Measurements from ENCODE around the gene C14orf180. TPM values are rescaled to one million over a fixed set of nuclear protein-coding genes. Genes with fewer than 3 reads are reported as not detected.

Gene C14orf180
- total RNA-seq, 1 experiment from 2014 or later, result not detected

DNA sequence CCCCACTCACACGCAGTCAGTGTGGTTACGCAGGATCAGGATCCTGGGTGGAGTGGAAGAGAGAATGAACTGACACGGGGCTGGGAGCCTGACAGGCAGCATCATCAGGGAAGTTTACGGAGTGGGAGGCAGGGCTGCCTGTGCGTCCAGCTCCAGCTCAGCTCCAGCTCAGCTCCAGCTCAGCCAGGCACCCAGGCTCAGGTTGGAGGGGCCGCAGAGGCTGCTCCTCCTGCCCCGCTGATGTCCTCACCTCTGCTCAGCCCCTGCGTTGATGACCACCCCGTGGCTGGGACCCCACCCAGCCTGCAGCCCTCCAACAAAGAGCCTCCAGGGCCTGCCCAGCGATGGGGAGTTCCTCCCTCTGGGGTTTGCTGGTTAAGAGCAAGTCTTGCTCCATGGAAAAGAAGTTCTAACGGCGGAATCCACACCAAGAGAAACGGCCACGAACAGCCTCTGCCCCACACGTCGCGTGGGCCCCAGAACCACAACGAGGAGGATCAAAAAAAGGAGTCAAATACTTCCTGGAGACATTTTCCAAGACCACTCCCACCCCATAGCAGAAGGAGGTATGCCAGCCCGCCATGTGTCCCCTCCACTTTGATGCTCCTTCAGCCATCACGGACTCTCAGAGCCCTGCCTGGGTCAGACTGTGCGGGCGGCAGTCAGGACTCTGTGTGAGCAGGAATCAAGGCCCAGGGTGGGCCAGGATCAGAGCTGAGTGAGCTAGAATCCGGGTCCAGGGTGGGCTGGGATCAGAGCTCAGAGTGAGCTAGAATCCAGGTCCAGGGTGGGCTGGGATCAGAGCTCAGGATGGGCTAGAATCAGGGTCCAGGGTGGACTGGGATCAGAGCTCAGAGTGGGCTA, 17.7 kb upstream of the C14orf180 start:
- ATAC-seq, result no peak
- Histone ChIP-seq H3K4me3 (ENCODE audit: low read depth in 2 of 2, low read length in 2 of 2) (no peak overlapping the region), H3K9me3 (ENCODE audit: control insufficient read depth, insufficient read depth, low read depth, low read length) (no peaks in the 10 kb centered on the region), H3K36me3 (ENCODE audit: control insufficient read depth, insufficient read depth, low read length) (no peaks in the 10 kb centered on the region), H3K27ac (ENCODE audit: low read length) (no peak overlapping the region), H3K4me1 (ENCODE audit: control insufficient read depth, insufficient read depth, low read length) (peaks cover 6% of the 10 kb centered on the region), H3K27me3 (ENCODE audit: control insufficient read depth, insufficient read depth, low read length) (no peaks in the 10 kb centered on the region)
- POLR2A ChIA-PET, result no interaction called here
- DNase-seq (ENCODE audit: low read depth, low spot score), result no peak
- intact Hi-C loops (cut with micrococcal nuclease; ENCODE audit: unreplicated experiment), result loop anchor here (10.0 kb wide), 1 partner anchor 487 kb away; no protein-coding TSS in a partner anchor
- in situ Hi-C loops (cut with HindIII; ENCODE audit: low pct_unique_long_range_greater_than_20kb, low sequenced_read_pairs), result no loop called here
- CTCF ChIA-PET, result interaction anchor here (0.6 kb wide), 1 partner anchor 229 kb away, joined by 7 read pairs; no protein-coding TSS in a partner anchor
- TF ChIP-seq SIN3A (IDR thresholded peaks at IDR 0.05; ENCODE audit: borderline replicate concordance, insufficient read depth, low read depth, low read length), result no peak
- TF ChIP-seq TCF7L2 (IDR thresholded peaks at IDR 0.05; ENCODE audit: low read depth, low read length), result no peak
- TF ChIP-seq, protein P1, sequence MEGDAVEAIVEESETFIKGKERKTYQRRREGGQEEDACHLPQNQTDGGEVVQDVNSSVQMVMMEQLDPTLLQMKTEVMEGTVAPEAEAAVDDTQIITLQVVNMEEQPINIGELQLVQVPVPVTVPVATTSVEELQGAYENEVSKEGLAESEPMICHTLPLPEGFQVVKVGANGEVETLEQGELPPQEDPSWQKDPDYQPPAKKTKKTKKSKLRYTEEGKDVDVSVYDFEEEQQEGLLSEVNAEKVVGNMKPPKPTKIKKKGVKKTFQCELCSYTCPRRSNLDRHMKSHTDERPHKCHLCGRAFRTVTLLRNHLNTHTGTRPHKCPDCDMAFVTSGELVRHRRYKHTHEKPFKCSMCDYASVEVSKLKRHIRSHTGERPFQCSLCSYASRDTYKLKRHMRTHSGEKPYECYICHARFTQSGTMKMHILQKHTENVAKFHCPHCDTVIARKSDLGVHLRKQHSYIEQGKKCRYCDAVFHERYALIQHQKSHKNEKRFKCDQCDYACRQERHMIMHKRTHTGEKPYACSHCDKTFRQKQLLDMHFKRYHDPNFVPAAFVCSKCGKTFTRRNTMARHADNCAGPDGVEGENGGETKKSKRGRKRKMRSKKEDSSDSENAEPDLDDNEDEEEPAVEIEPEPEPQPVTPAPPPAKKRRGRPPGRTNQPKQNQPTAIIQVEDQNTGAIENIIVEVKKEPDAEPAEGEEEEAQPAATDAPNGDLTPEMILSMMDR (IDR thresholded peaks at IDR 0.05), result no peak
- TF ChIP-seq, protein P2, sequence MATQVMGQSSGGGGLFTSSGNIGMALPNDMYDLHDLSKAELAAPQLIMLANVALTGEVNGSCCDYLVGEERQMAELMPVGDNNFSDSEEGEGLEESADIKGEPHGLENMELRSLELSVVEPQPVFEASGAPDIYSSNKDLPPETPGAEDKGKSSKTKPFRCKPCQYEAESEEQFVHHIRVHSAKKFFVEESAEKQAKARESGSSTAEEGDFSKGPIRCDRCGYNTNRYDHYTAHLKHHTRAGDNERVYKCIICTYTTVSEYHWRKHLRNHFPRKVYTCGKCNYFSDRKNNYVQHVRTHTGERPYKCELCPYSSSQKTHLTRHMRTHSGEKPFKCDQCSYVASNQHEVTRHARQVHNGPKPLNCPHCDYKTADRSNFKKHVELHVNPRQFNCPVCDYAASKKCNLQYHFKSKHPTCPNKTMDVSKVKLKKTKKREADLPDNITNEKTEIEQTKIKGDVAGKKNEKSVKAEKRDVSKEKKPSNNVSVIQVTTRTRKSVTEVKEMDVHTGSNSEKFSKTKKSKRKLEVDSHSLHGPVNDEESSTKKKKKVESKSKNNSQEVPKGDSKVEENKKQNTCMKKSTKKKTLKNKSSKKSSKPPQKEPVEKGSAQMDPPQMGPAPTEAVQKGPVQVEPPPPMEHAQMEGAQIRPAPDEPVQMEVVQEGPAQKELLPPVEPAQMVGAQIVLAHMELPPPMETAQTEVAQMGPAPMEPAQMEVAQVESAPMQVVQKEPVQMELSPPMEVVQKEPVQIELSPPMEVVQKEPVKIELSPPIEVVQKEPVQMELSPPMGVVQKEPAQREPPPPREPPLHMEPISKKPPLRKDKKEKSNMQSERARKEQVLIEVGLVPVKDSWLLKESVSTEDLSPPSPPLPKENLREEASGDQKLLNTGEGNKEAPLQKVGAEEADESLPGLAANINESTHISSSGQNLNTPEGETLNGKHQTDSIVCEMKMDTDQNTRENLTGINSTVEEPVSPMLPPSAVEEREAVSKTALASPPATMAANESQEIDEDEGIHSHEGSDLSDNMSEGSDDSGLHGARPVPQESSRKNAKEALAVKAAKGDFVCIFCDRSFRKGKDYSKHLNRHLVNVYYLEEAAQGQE (IDR thresholded peaks at IDR 0.05; ENCODE audit: insufficient read depth in 1 of 2, low read depth in 2 of 2, low read length in 1 of 2), result no peak
- TF ChIP-seq POLR2AphosphoS5 (IDR thresholded peaks at IDR 0.05; ENCODE audit: low read depth, low read length), result no peak
- no TSS peak for BruUV-seq (replicated peaks)

DNA sequence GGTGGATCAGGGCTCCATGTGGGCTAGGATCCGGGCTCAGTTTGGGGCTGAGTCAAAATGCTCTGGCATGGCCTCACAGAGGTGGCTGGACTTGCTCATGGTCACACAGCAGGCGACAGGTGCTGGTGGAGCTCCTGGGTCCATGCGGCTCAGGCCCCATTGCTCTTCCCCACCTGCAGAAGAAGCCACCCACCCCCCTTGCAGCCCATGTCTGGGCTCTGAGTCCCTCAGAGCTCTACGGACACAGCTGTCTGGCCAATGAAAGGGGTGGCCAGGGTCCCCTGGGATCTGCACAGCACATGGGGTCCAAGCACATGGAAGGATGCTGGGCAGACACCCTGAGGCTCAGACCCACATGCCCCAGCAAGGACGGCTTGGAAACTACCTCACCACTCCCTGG, 17.0 kb upstream of the C14orf180 start:
- intact Hi-C loops (cut with micrococcal nuclease; ENCODE audit: unreplicated experiment) (loop anchor here (10.0 kb wide), 1 partner anchor 488 kb away; no protein-coding TSS in a partner anchor), in situ Hi-C loops (cut with HindIII; ENCODE audit: low pct_unique_long_range_greater_than_20kb, low sequenced_read_pairs) (no loop called here)
- no TSS peak for BruUV-seq (replicated peaks)
- Histone ChIP-seq H3K4me3 (ENCODE audit: low read depth in 2 of 2, low read length in 2 of 2) (no peak overlapping the region), H3K9me3 (ENCODE audit: control insufficient read depth, insufficient read depth, low read depth, low read length) (no peaks in the 10 kb centered on the region), H3K4me1 (ENCODE audit: control insufficient read depth, insufficient read depth, low read length) (peaks cover 6% of the 10 kb centered on the region), H3K27ac (ENCODE audit: low read length) (no peak overlapping the region), H3K27me3 (ENCODE audit: control insufficient read depth, insufficient read depth, low read length) (no peaks in the 10 kb centered on the region), H3K36me3 (ENCODE audit: control insufficient read depth, insufficient read depth, low read length) (no peaks in the 10 kb centered on the region)
- DNase-seq (ENCODE audit: low read depth, low spot score) (no peak), ATAC-seq (no peak)
- CTCF ChIA-PET, result interaction anchor here (0.9 kb wide), 1 partner anchor 424 kb away, joined by 5 read pairs; no protein-coding TSS in a partner anchor
- TF ChIP-seq, protein P1 (IDR thresholded peaks at IDR 0.05), result no peak
- TF ChIP-seq SIN3A (IDR thresholded peaks at IDR 0.05; ENCODE audit: borderline replicate concordance, insufficient read depth, low read depth, low read length) (no peak), POLR2AphosphoS5 (IDR thresholded peaks at IDR 0.05; ENCODE audit: low read depth, low read length) (no peak), TCF7L2 (IDR thresholded peaks at IDR 0.05; ENCODE audit: low read depth, low read length) (no peak)
- TF ChIP-seq, protein P2 (IDR thresholded peaks at IDR 0.05; ENCODE audit: insufficient read depth in 1 of 2, low read depth in 2 of 2, low read length in 1 of 2), result no peak
- POLR2A ChIA-PET, result no interaction called here
